OCI-LY3 (cell line): ENCODE results near the gene NEDD4L.

Source experiments
- H2AFZ ChIP-seq: fragments of 200-600, 300-600 bp; shearing (Covaris generic); 2 replicates; pipeline ENCODE4 v1.6.0; 2014; ENCODE audit warnings: antibody characterized with exemption, low read depth, low read length
- H3K27ac ChIP-seq: fragments of 200-600, 300-600 bp; sonication (generic); 2 replicates; pipeline ENCODE4 v1.5.1; 2014; ENCODE audit warnings: mild to moderate bottlenecking, low read length, moderate library complexity, mixed read lengths
- H3K27me3 ChIP-seq: fragments of 200-600, 300-600 bp; sonication (generic); 2 replicates; pipeline ENCODE4 v1.6.1; 2014; ENCODE audit warnings: low read depth, low read length, mixed read lengths
- H3K36me3 ChIP-seq: fragments of 200-600, 300-600 bp; sonication (generic); replicated peaks from 2 replicates; pipeline ENCODE3; 2014; ENCODE audit warnings: low read depth, low read length, mixed read lengths
- H3K4me1 ChIP-seq: fragments of 300-600, 200-600 bp; sonication (generic); 2 replicates; pipeline ENCODE4 v1.6.1; 2014; ENCODE audit warnings: low read length, mixed read lengths
- H3K4me2 ChIP-seq: fragments of 200-600, 300-600 bp; sonication (generic); 2 replicates; pipeline ENCODE4 v1.6.1; 2014; ENCODE audit warnings: low read length, mixed read lengths
- H3K4me3 ChIP-seq: fragments of 300-600, 200-600 bp; sonication (generic); 2 replicates; pipeline ENCODE4 v1.5.1; 2014; ENCODE audit warnings: antibody characterized with exemption, mild to moderate bottlenecking, low read length, moderate library complexity
- H3K79me2 ChIP-seq: fragments of 300-600, 200-600 bp; shearing (Covaris generic); 2 replicates; pipeline ENCODE4 v1.6.1; 2014; ENCODE audit warnings: mild to moderate bottlenecking, low read length, mixed read lengths
- H3K9ac ChIP-seq: fragments of 300-600, 200-600 bp; shearing (Covaris generic); 2 replicates; pipeline ENCODE4 v1.6.0; 2014; ENCODE audit warnings: mild to moderate bottlenecking, low read length, moderate library complexity
- H3K9me3 ChIP-seq: fragments of 200-600, 300-600 bp; shearing (Covaris generic); 2 replicates; pipeline ENCODE4 v1.6.1; 2014; ENCODE audit warnings: low read length, mixed read lengths; ENCODE audit not compliant: insufficient read depth
- H4K20me1 ChIP-seq: fragments of 200-600, 300-600 bp; sonication (generic); 2 replicates; pipeline ENCODE4 v1.6.1; 2016; ENCODE audit warnings: low read length, mixed read lengths; ENCODE audit not compliant: insufficient read depth
- EZH2phosphoT487 ChIP-seq: fragments of 200-600 bp; shearing (Covaris generic); IDR thresholded peaks from 2 replicates; pipeline ENCODE4 v1.6.1; 2018; ENCODE audit warnings: antibody characterized with exemption, mixed run types, low read depth
- TF ChIP-seq, protein P1 (sequence below): fragments of 200-600, 300-600 bp; sonication (generic); IDR thresholded peaks from 2 replicates; pipeline ENCODE4 v1.5.1; 2014; ENCODE audit warnings: antibody characterized with exemption, low read length, low read depth

Gene NEDD4L

DNA sequence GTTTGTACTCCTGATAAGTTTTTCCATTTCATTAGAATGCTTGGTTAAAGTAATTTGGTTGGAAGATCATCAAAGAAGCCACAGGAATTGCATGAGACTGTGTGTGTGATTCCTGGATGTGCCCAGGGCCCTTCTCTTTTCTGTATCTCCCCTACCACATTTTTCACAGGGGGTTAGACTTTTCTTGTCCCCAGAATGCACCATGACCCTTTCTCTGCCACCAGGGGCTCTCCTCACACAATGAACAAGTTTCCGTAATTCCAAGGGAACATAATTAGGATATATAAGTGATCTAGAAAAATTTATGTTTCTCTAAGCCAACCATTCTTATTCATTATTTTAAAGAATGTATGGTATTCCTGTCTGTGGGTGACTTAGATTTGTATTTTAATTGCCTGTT is 291.8 kb downstream of the NEDD4L start:
- no peaks in the 10 kb centered on the region for H3K9me3 ChIP-seq
- no peaks in the 10 kb centered on the region for H3K4me1 ChIP-seq
- H3K27me3 ChIP-seq = no peaks in the 10 kb centered on the region
- H3K27ac ChIP-seq = no peak overlapping the region
- H3K4me3 ChIP-seq = no peak overlapping the region
- H3K79me2 ChIP-seq = no peaks in the 10 kb centered on the region
- H3K4me2 ChIP-seq = no peak overlapping the region
- H3K36me3 ChIP-seq = peaks cover 77% of the 10 kb centered on the region
- no peak overlapping the region for H3K9ac ChIP-seq
- TF ChIP-seq EZH2phosphoT487 = no peak
- TF ChIP-seq, protein P1, sequence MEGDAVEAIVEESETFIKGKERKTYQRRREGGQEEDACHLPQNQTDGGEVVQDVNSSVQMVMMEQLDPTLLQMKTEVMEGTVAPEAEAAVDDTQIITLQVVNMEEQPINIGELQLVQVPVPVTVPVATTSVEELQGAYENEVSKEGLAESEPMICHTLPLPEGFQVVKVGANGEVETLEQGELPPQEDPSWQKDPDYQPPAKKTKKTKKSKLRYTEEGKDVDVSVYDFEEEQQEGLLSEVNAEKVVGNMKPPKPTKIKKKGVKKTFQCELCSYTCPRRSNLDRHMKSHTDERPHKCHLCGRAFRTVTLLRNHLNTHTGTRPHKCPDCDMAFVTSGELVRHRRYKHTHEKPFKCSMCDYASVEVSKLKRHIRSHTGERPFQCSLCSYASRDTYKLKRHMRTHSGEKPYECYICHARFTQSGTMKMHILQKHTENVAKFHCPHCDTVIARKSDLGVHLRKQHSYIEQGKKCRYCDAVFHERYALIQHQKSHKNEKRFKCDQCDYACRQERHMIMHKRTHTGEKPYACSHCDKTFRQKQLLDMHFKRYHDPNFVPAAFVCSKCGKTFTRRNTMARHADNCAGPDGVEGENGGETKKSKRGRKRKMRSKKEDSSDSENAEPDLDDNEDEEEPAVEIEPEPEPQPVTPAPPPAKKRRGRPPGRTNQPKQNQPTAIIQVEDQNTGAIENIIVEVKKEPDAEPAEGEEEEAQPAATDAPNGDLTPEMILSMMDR = peak; percentile 20
- H2AFZ ChIP-seq = no peak overlapping the region
- H4K20me1 ChIP-seq = no peaks in the 10 kb centered on the region; the same call in 1 of the 2 replicates

GRCh38 chr18:58336605-58337004 is 292.6 kb downstream of the NEDD4L start:
- Histone ChIP-seq H3K27ac (no peak overlapping the region), H3K9me3 (no peaks in the 10 kb centered on the region), H3K4me3 (no peak overlapping the region), H3K27me3 (no peaks in the 10 kb centered on the region), H4K20me1 (no peaks in the 10 kb centered on the region; the same call in 1 of the 2 replicates), H3K36me3 (peaks cover 77% of the 10 kb centered on the region), H2AFZ (no peak overlapping the region), H3K79me2 (no peaks in the 10 kb centered on the region), H3K9ac (no peak overlapping the region), H3K4me2 (no peak overlapping the region), H3K4me1 (no peaks in the 10 kb centered on the region)
- TF ChIP-seq, protein P1 = no peak
- no peak for TF ChIP-seq EZH2phosphoT487

DNA sequence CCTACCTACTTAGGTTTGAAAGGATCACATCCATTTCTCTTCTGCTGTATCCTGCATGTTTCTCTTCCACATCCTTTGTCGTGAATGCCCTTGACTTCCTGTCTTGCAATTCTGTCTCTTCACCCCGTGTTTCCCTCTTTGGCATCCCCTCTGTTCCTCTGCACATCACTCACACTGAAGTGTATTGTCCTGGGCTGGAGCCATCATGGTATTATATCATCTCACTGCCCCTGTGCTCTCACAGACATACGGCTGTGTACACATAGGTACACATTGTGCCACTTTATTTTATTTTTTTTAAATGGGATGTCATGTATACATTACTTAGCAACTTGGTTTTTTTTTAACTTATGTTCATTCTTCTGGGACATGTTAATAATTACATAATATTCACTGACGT is 293.3 kb downstream of the NEDD4L start:
- H4K20me1 ChIP-seq = no peaks in the 10 kb centered on the region; the same call in 1 of the 2 replicates
- H3K4me2 ChIP-seq = no peak overlapping the region
- no peaks in the 10 kb centered on the region for H3K27me3 ChIP-seq
- H3K79me2 ChIP-seq = no peaks in the 10 kb centered on the region
- no peak overlapping the region for H3K27ac ChIP-seq
- no peak overlapping the region for H3K9ac ChIP-seq
- H3K9me3 ChIP-seq = no peaks in the 10 kb centered on the region
- no peaks in the 10 kb centered on the region for H3K4me1 ChIP-seq
- no peak for TF ChIP-seq EZH2phosphoT487
- TF ChIP-seq, protein P1 = no peak
- no peak overlapping the region for H3K4me3 ChIP-seq
- no peak overlapping the region for H2AFZ ChIP-seq
- H3K36me3 ChIP-seq = peaks cover 77% of the 10 kb centered on the region

- H4K20me1 ChIP-seq = no peaks in the 10 kb centered on the region; the same call in 1 of the 2 replicates
- peaks cover 77% of the 10 kb centered on the region for H3K36me3 ChIP-seq
- no peak overlapping the region for H3K4me2 ChIP-seq
- H3K27me3 ChIP-seq = no peaks in the 10 kb centered on the region
- H3K9me3 ChIP-seq = no peaks in the 10 kb centered on the region
- TF ChIP-seq EZH2phosphoT487 = no peak
- TF ChIP-seq, protein P1 = no peak
- no peak overlapping the region for H3K27ac ChIP-seq
- H3K4me1 ChIP-seq = no peaks in the 10 kb centered on the region
- no peak overlapping the region for H3K9ac ChIP-seq
- no peaks in the 10 kb centered on the region for H3K79me2 ChIP-seq
- no peak overlapping the region for H2AFZ ChIP-seq
- no peak overlapping the region for H3K4me3 ChIP-seq
Observed at GRCh38 chr18:58337686-58338085, 293.7 kb downstream of the NEDD4L start.
